GM19025 (cell line): ENCODE data around the gene GNG7.

Source experiments
- ATAC-seq: cut with Tn5 transposase; IDR thresholded peaks from one replicate; pipeline ENCODE4 v1.9.1; 2021; ENCODE audit warnings: mild to moderate bottlenecking, low read depth, moderate library complexity; ENCODE audit not compliant: unreplicated experiment

GNG7 gene

DNA sequence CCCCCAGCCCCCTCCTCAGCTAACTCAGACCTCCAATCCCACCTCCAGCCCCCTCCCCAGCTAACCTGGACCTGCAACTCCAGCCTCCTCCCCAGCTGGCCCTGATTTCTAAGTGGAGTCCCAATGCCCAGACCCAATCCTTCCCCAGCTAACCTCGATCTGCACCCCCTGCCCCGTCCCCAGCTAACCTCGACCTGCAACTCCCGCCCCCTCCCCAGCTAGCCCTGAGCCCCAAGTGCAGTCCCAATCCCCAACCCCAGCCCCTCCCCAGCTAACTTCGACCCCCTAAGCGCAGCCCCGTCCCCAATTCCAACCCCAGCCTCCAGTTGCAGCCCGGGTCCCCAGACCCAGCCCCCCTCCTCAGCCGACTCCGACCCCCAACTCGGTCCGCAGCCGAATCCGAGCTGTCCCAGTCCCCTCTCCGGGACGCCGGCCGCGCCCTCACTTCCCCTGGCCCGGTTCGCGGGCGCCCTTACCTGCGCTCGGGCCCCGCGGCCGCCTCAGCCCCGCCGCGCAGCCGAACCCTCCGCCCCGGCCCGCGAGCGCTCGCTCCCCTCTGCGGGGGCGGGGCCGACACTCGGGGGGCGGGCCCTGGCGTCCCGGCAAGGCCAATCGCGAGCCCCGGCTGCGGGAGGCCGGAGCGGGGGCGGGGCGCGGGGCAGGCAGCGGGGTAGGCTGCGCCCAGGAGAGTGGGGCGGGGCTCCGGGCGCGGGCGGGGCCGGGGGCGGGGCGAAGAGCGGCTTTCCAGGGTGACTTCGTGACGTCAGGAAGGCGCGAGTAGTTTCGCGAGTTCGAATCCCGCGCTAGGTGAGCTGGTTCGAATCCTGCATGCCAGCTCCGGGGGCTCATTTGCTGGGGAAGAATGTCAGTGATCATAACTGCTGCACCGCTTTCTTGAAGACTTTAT, at the start of gene GNG7:
Gene GNG7, minus strand, starts transcription at position 525 of the 907 bp plus-strand sequence. CDS start 182,006 bp downstream, outside the sequence.
- peak; percentile 77 for ATAC-seq

DNA sequence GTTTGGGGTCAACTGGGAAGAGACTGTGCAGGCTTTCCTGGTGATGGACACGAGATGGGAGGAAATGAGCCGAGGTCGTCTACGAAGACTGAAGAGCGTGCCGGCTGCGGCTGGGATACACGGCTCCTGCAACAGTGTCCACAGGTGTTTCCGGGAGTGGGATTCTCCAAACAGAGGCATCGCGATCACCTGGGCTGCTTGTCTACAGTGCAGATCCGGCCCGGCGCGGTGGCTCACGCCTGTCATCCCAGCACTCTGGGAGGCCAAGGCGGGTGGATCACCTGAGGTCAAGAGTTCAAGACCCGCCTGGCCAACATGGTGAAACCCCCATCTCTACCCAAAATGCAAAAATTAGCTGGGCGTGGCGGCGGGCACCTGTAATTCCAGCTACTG, 48.9 kb upstream of the GNG7 start:
- no peak for ATAC-seq

DNA sequence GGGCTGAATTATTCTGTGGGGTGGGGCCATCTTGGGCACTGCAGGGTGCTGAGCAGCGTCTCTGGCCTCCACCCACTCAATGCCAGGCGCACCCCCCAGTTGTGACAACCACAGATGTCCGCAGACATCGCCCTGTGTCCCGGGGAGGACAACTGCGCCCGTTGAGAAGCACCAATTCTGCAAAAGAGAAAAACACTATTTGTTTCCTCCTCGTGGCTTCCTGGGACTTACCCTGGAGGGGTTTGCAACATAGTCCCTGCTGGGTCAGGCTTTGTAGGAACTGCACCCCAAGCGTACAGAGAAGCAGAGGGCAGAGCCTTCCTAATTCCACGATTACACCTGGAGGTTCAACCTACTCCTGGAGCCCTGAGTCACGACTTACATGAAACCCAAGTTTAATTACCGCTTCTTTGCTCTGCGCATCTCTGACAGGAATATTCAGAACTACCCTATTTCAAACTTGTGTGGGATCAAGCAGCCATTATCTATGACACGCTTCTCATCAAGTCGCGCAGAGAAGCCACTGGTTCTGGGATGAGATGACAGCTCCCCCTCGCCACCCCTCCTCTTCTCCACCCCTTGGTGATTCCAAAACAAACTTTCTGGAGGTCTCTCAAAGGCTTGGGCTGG, 48.4 kb upstream of the GNG7 start:
- ATAC-seq = no peak

DNA sequence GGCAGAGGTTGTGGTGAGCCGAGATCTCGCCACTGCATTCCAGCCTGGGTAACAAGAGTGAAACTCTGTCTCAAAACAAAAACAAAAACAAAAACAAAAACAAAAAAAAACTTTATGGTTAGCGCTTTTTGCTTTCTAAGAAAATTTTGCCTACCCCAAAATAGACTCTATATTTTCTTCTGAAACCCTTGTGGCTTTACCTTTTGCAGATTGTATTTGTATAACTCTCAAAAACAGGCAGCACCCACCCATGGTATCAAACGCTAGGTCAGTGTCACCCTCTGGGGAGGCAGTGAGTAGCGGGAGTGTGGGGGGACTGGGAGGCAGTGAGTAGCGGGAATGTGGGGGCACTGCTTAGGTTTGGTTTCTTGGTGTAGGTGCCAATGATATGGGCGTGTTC, 44.9 kb upstream of the GNG7 start:
- no peak for ATAC-seq

DNA sequence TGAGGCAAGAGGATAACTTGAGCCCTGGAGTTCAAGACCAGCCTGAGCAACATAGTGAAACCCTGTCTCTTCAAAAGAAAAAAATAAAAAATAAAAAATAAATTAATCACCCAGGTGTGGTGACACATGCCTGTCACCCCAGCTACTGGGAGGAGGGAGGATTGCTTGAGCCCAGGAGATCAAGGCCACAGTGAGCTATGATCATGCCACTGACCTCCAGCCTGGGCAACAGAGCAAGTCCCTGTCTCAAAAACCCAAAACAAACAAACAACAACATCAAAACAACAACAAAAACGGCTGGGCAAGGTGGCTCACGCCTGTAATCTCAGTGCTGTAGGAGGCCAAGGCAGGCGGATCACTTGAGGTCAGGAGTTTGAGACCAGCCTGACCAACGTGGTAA, 41.6 kb upstream of the GNG7 start:
- ATAC-seq = no peak

DNA sequence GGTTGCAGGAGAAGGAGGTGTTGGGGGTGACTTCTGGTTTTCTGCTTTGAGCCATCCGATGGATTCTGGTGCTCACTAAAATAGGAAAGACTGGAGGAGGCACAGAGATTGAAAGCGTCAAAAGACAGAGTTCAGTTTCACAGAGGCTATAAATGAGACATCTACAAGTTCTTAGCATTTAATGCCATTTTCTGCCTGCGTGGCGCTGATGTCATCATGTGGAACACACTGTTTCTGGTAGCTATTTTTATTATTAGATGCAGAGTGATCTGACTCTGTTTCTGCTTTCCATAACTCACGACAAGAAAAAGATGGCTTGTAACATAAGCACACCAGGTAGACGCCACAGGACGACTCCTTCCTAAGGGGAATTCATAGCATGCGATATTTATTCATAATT, 40.6 kb upstream of the GNG7 start:
- ATAC-seq = no peak

DNA sequence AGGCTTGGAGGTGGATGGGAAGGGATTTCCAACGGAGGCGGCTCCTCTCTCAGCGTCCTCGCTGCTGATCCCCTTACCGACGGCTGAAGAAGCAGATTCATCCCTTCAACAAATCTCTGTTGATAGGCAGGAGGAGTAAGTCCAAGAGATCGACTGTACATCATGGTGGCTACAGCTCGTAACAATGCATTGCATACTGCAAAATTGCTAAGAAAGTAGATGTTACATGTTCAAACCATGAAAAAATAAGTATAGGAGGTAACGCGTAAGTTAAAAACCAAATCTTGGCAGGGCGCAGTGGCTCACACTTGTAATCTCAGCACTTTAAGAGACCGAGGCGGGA, 37.8 kb upstream of the GNG7 start:
- no peak for ATAC-seq

DNA sequence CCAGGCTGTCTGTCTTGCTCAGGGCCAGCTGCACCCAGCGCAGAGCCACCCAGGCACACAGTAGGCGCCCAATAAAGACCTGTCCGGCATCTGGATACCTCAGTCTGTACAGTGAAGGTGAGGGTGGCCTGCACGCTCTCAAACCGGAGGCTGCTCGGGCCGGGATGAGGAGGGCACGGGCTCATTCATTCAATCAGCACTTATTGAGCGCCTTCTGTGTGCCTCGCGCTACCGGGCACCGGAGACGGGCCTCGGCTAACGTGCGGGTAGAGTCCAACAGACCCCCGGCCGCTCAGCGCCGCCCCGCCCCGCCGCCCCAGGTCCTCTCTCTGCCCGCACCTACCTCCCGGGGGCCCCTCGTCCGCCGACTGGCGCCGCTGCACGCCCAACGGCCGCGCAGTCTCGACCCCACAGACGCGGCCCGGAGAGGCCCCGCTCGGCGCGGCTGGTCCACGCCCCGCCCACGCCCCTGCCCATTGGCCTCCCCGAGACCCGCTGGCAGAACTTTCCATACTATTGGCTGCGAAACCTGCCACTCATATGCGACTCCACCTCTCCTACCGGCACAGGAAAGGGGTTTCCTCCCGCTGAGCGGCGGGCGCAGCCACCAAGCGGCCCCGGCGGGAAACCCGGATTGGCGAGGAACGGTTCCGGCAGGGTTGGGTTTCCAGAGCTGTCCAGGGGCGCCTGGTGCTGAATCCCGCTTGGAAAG, 37.3 kb upstream of the GNG7 start, which contains the start of gene SLC39A3:
Gene SLC39A3, minus strand, starts transcription at position 416 of the 712 bp plus-strand sequence. CDS start 2,760 bp downstream, outside the sequence.
- peak; percentile 95 for ATAC-seq

DNA sequence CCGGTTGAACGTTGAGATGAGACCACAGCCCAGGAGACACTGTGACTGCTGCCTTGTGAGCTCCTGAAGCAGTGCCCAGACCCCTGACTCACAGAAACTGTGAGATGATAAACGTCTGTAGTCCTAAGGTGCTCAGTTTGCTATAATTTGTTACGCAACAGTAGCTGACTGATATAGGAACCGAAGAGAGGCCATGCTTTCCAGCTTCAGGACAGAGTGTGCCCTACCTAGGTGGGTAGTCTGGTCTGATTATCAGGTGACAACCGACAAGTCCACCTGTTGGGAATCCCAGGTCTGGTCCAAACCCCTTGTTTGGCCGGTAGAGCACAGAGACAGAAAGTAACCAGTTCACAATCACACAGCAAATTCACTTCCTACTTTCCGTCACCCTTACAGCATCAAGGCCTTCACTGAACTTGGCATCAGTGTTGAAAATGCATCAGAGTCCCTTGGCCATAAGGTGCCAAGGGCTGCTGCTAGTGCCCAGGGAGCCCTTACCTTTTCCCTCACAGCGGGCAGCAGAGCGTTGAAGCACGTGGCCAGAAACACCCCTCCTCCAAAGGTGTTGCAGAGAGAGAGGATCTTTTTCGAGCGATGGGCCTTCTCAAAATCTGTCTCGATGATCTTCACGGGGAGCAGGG, 34.2 kb upstream of the GNG7 start:
- no peak for ATAC-seq

DNA sequence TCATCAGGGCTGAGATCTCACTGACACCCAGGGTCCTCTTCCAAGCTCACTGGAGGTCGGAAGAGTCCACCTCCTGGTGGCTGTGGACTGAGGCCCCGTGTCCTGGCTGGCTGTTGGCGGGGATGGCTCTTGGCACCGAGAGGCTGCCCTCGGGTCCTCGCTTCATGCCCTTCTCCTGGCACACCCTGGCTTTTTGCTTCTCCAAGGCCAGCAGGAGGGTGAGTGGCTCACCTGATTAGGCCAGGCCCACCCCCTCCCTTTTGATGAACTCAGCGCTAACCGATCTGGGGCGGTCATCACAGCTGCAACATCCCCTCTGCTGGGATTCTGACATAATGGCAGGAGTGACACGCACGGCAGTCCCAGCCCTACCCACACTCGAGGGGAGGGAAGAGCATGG, 32.9 kb upstream of the GNG7 start:
- ATAC-seq = no peak

DNA sequence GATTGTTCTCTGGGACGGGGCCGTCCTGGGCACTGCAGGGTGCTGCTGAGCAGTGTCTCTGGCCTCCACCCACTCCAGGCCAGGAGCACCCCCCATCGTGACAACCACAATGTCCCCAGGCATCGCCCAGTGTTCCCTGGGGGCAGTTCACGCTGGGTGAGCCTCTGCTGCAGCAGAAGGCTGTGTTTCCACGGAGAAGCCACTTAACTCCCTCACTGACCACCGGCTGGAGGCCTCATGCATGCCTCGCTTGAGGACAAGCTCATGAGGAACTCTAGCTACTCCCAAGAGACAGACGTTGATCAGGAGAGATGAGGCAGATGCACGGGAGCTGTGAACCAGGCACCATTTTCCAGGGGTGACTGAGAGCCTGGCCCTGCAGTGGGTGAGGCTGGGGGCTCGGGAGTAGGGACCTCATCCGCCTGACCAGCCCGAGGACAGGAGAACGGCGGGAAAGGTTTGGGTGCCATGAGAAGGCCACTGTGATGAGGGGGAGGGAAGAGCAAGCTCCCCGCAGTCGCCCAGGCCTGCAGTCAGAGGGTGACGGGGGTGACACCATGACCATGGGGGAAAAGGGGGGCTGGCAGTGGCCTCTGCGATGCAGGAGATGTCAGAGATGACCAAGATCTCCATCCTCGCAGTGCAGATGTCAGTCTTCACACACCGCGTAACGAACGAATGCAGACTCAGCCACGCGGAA, 32.2 kb upstream of the GNG7 start:
- ATAC-seq = no peak

DNA sequence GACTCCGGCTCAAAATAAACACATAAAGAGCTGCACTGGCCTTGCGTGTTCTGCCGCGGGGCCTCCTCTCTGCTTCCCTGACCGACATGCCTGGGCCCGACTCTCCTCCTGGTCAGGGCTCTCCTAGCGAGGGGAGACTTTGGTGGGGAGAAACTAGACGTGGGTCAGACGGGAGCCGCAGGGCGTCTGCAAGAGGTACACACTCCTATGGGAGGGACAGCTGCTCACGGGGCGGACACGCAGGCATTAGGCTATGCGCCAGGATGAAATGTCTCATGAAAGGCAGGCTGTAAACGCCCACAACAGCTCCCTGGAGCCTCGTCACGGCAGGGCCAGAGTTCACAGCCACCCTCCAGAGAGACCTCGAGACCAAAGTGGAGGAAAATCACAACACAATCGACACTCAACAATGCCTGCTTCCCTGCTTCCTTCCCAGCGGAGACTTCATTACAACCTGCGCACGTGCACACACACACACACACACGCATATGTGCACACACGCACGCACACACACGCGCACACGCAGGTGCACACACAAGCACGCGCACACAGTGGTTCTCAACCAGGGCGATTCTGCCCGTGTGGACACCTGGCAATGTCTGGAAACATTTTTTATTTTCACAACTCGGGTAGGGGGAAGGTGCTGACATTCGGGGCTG, 31.6 kb upstream of the GNG7 start:
- no peak for ATAC-seq

DNA sequence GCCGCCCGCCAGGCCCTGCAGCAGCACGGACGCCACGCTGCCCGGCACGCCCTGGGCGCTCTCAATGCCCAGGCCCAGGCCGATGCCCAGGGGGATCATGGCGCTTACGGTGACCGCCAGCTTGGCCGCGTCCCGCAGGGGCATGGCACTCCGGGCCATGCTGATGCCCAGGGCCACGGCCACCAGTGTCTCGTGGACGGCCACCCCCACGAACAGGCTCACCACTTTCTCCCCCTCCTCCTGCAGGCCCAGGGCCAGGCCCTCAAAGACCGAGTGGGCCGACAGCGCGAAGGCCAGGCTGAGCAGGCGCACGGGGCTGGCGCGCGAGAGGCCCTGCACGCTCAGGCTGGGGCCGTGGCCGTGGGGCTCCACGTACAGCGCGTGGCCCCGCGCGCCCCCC, 30.4 kb upstream of the GNG7 start:
- no peak for ATAC-seq

DNA sequence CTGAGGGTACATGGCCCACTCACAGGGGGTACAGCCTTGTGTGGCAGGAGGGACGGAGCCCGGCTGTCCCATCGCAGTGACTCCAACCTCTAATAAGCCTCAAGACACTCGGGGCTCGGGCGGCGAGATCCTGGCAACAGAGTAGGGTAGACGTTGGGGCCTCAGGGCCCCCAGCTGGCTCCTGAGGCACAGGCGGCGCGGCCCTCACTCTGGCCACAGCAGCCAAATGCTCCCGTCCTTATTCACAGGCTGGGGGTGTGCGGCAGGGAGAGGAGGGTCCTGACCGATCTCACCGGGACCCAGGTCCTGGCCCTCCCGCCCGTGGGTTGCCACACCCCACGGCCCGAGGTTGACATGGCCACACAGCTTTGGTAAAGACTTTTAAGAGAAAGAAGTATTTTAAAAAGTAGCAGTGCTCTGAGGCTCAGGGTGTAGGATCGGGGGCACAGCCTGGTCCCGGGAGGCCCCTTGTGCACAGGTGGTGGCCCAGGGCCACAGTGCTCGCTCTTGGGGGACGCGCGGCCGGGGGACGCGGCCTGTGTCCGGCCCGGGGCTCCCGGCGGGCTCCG, 29.7 kb upstream of the GNG7 start:
- no peak for ATAC-seq

DNA sequence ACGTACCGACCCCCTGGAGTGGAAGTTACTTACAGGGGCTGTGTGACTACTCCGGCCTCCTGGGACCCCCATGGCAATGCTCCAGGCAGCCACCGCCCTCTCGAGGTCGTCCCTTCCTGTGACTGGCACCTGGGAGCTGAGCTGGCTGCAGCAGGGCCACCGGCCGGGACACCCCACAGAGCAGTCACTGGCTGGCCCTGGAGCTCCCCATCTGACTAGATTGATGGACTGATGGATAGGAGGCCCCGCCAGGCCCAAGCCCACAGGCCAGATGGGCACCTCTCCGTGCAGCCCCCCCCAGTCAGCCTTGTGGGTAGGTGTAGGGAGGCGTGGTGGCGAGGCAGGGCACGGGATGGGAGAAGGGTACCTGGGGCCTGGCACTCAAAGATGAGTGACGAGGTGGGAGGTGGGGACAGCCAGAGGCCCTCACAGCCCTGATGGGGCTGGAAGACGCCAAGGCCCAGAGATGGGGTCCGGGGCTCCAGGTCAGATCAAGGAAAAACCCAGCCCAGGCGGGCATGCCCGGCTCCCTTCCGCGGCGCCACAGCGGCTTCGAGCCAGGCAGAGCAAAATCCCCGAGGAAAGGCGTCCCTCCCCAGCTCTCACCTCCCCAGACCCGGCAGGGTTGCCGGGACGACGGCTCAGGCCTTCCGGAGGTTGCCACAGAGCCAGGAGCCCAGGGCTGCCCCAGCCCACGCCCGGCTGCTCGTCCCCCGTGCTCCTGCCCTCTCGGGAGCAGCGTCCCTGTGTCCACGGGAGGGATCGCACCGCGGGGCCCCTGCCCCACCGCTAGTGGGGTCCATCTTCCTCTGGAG, 28.9 kb upstream of the GNG7 start:
- ATAC-seq = no peak

DNA sequence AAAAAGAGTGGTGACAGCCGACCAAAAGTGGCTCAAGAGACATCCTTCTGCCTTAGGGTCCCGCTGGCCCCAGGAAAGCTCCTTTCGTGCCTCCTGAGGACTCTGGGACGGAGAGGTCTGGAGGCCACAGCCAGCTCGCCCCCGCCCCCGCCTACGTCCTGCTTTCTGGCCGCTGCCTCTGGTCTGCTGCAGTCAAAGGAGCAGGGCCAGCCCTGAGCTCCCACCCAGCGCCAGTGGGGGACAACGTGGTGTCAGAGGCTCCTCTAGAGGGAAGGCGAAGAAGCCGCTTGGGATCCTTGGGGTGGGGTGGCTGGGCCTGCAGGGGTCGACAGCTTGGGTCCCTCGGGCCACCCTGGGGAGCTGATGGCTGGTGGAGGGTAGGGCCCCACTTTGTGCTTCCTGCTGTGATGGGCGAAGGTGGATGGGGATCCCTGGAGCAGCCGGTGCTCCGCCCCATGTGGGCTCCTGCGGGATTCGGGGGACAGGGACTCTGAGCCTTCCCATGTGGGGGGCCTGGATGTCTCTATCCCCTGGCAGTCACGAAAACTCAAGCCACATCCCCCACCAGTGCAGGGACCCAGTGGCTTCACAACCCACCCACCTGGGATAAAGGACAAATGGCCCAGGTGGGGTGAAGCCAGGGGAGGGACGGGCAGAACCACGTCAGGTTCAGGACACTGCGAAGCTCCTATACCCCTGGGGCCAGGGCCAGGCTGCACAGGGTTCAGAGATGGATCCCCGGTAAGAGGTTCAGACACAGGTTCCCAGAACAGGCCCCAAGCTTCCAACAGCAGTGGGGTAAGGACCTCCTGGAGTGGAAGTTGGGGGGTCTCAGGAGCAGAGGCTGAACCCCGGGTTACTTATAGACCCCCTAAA, 27.7 kb upstream of the GNG7 start:
- ATAC-seq = no peak

DNA sequence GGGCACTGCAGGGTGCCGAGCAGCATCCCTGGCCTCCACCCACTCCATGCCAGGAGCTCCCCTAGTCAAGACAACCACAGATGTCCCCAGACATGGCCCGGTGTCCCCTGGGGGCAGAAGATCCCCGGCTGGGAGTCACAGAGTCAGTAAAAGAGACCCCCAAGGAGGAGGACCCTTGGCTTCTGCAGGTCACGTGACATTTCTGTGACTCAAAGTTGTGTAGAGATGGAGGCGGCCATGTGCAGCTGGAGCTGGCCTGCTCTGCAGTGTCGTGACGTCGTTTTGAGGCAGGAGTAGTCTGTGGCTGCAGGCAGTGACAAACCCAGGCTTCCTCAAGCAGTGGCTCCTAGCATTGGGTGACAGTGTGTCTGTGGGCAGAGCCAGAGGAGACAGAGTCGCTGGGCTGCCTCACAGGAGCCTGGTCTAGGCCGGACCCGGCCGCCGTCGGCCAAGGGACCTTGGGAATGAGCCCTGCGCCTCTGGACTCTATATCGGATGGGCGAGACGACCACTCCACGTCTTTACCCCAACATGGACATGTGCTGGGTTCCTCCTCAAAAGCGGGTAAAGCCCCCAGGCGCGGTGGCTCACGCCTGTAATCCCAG, 26.4 kb upstream of the GNG7 start:
- no peak for ATAC-seq
